HUES64 (cell line): ENCODE results near the gene ACTR2.

ENCODE experiments used
- H3K27ac ChIP-seq: 2 replicates; pipeline ENCODE4 v1.7.0; 2013; ENCODE audit warnings: low read depth, low read length, inconsistent platforms
- H3K27me3 ChIP-seq: 2 replicates; pipeline ENCODE4 v1.6.1; 2013; ENCODE audit warnings: mild to moderate bottlenecking, low read length; ENCODE audit not compliant: insufficient read depth
- H3K36me3 ChIP-seq: 2 replicates; pipeline ENCODE4 v1.6.1; 2013; ENCODE audit warnings: mild to moderate bottlenecking, low read length; ENCODE audit not compliant: insufficient read depth
- H3K4me1 ChIP-seq: 2 replicates; pipeline ENCODE4 v1.6.1; 2013; ENCODE audit warnings: mild to moderate bottlenecking, low read length, moderate library complexity; ENCODE audit not compliant: insufficient read depth
- H3K4me3 ChIP-seq: 2 replicates; pipeline ENCODE4 v1.5.1; 2013; ENCODE audit warnings: mild to moderate bottlenecking, low read length, moderate library complexity
- H3K9ac ChIP-seq: 2 replicates; pipeline ENCODE4 v1.6.1; 2013; ENCODE audit warnings: mild to moderate bottlenecking, low read depth, low read length
- H3K9me3 ChIP-seq: 2 replicates; pipeline ENCODE4 v1.6.1; 2013; ENCODE audit warnings: low read depth, low read length; ENCODE audit not compliant: insufficient read depth
- whole genome bisulfite sequencing: fragments of 150-250, 120-280 bp; methylation state at CpG from one replicate; pipeline ENCODE4 v1.1.7; 2013; ENCODE audit warnings: missing lambda C conversion rate; 5-methylcytosine and 5-hydroxymethylcytosine counted together

Gene ACTR2

DNA sequence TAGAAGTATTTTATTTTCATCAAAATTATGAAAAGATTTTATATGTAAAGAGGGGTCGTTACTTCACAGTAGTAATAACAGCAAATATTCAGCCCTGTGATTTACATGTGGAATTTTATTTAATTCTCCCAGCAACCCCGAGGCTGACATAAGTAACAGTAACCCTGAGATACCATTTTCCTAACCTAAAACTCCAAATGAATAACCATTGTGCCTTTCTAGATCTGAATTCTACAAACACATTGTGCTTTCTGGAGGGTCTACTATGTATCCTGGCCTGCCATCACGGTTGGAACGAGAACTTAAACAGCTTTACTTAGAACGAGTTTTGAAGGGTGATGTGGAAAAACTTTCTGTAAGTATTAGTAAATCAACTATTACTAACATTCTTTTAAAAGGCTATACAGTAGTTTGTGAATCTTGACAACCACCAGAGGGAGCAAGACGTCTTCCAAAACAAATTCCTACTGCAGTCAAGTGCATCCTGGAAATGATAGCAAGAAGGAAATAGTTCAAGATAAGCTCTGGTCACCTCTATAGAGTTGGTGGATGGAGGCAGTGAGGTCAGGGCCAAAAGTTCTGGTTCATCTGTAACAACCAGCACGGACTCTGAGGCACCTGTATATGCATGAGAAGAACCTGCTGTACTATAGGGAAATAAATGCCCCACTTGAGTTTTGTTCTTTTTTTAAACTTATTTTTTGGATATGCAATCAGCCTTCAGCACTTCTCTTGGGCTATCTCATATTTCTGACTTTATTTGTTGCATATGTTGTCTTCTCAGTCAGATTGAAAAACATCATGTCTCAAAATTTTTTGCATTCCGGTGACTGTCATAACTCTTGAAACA, 37.4 kb downstream of the ACTR2 start:
- WGBS, result 49% methylated on average over 5 of the region's 8 CpGs
- peaks cover 54% of the 10 kb centered on the region for H3K36me3 ChIP-seq
- H3K27me3 ChIP-seq, result peaks cover 5% of the 10 kb centered on the region
- no peak overlapping the region for H3K27ac ChIP-seq
- H3K4me1 ChIP-seq, result peaks cover 15% of the 10 kb centered on the region
- no peaks in the 10 kb centered on the region for H3K9me3 ChIP-seq
- no peak overlapping the region for H3K4me3 ChIP-seq
- H3K9ac ChIP-seq, result no peak overlapping the region

DNA sequence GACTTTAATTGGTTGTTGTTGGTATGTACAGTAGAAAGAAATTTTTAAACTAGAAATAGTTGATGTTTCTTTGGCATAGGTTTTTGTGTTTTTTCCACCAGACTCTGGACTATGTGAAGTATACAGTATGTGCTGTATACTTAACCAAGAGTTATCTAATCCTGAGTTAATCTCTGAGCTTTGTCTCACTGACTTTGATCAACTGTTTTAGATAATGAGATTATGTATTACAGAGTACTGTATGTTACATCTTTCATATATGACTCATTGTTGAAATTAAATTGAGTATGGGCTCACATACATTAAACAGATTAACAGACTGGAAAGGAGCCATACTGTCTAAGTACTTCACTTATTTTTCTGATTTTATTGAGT, 38.0 kb downstream of the ACTR2 start:
- H3K27me3 ChIP-seq, result peaks cover 10% of the 10 kb centered on the region
- peaks cover 15% of the 10 kb centered on the region for H3K4me1 ChIP-seq
- H3K36me3 ChIP-seq, result peaks cover 51% of the 10 kb centered on the region
- H3K9me3 ChIP-seq, result no peaks in the 10 kb centered on the region
- H3K4me3 ChIP-seq, result no peak overlapping the region
- no peak overlapping the region for H3K27ac ChIP-seq
- H3K9ac ChIP-seq, result no peak overlapping the region

GRCh38 chr2:65267008-65267407, 39.4 kb downstream of the ACTR2 start:
- Histone ChIP-seq H3K27me3 (peaks cover 22% of the 10 kb centered on the region), H3K9me3 (no peaks in the 10 kb centered on the region), H3K36me3 (peaks cover 45% of the 10 kb centered on the region), H3K27ac (no peak overlapping the region), H3K9ac (no peak overlapping the region), H3K4me3 (no peak overlapping the region), H3K4me1 (peaks cover 15% of the 10 kb centered on the region)
- 75% methylated on average over 1 of the region's 1 CpG for WGBS

- Histone ChIP-seq H3K36me3 (peaks cover 40% of the 10 kb centered on the region), H3K27ac (no peak overlapping the region; the same call in 1 of the 2 replicates)
- WGBS, result 13% methylated on average over 3 of the region's 4 CpGs
Observed at GRCh38 chr2:65268957-65269356, 41.3 kb downstream of the ACTR2 start.

GRCh38 chr2:65273344-65273743, 45.7 kb downstream of the ACTR2 start:
- Histone ChIP-seq H3K27ac (no peak overlapping the region), H3K9me3 (no peaks in the 10 kb centered on the region), H3K4me3 (no peak overlapping the region), H3K4me1 (peaks cover 16% of the 10 kb centered on the region), H3K27me3 (peaks cover 84% of the 10 kb centered on the region), H3K36me3 (peaks cover 12% of the 10 kb centered on the region), H3K9ac (no peak overlapping the region)
- 94% methylated on average over 8 of the region's 8 CpGs for WGBS

More at GRCh38 chr2:65268957-65269356, 41.3 kb downstream of the ACTR2 start:
- Histone ChIP-seq H3K4me3 (no peak overlapping the region), H3K9ac (no peak overlapping the region), H3K4me1 (peaks cover 15% of the 10 kb centered on the region), H3K27me3 (peaks cover 41% of the 10 kb centered on the region), H3K9me3 (no peaks in the 10 kb centered on the region)

GRCh38 chr2:65275141-65275915, 47.7 kb downstream of the ACTR2 start:
- H3K36me3 ChIP-seq, result peaks cover 4% of the 10 kb centered on the region; the same call in 1 of the 2 replicates
- H3K9me3 ChIP-seq, result no peaks in the 10 kb centered on the region
- no peak overlapping the region for H3K9ac ChIP-seq
- peaks cover 6% of the 10 kb centered on the region; the same call in 1 of the 2 replicates for H3K4me1 ChIP-seq
- H3K4me3 ChIP-seq, result no peak overlapping the region
- 8% methylated on average over 4 of the region's 4 CpGs for WGBS
- H3K27me3 ChIP-seq, result peaks cover 96% of the 10 kb centered on the region
- no peak overlapping the region for H3K27ac ChIP-seq

- Histone ChIP-seq H3K36me3 (peaks cover 2% of the 10 kb centered on the region; the same call in 1 of the 2 replicates), H3K27ac (no peak overlapping the region), H3K9ac (no peak overlapping the region), H3K4me1 (peaks cover 6% of the 10 kb centered on the region; the same call in 1 of the 2 replicates), H3K27me3 (peaks cover 98% of the 10 kb centered on the region), H3K4me3 (no peak overlapping the region), H3K9me3 (no peaks in the 10 kb centered on the region)
- WGBS, result 68% methylated on average over 5 of the region's 5 CpGs
Observed at GRCh38 chr2:65276609-65277008, 49.0 kb downstream of the ACTR2 start.

DNA sequence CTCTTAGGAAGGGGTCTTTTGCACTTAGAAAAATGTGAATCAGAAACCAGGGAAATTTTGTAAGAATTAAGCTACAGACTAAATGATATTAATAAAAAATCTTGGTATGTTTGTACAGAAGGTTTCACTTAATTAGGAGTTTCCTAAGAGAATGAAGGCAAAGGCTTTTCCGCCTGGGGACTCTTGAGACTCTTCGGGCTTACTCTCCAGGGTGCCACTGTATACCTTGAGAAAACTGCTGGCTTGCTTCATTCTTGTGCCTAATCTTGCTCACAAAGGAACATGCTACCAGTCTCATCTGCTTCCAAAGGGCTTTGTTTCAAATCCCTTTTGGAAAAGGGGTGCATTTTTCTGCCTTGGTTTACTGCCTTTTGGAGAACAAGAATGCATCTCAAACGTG, 49.5 kb downstream of the ACTR2 start:
- H3K36me3 ChIP-seq, result no peaks in the 10 kb centered on the region
- no peak overlapping the region for H3K9ac ChIP-seq
- no peaks in the 10 kb centered on the region for H3K9me3 ChIP-seq
- peaks cover 98% of the 10 kb centered on the region for H3K27me3 ChIP-seq
- no peak overlapping the region for H3K27ac ChIP-seq
- peaks cover 6% of the 10 kb centered on the region; the same call in 1 of the 2 replicates for H3K4me1 ChIP-seq
- 18% methylated on average over 3 of the region's 3 CpGs for WGBS
- H3K4me3 ChIP-seq, result no peak overlapping the region

DNA sequence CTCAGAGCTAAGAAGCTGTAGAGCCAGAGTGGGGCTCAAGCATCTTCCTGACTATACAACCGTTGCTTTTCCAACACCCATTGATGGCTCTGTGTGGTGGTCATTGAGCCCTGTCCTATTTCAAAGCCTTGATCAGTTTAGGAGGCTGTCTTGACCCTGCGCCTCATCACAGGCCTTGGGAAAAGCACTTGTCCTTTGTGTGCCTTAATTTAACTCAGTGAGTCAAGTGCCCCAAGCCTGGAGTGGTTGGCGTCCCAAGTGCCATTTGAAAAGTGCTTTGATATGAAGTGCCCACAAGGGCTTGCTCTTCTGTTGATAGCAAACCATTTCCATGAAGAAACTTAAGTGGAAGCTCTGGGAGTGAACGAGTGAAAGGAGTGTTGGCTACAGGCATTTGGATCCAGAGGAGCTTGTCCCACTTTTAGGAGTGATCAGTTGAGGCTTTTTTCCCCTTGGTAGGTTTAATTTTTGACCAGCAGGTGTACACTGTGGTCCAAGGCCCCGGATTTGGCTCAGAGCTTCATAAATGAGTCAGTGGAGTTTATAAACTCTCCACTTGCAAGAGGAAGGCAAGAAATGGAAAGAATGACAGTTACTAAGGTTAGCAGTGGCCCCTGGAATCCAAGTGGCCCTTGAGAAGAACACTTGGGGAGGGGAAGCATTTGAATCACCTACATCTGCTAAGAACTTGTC, 50.3 kb downstream of the ACTR2 start:
- H3K4me1 ChIP-seq, result peaks cover 6% of the 10 kb centered on the region; the same call in 1 of the 2 replicates
- no peak overlapping the region for H3K4me3 ChIP-seq
- 77% methylated on average over 5 of the region's 5 CpGs for WGBS
- no peak overlapping the region for H3K9ac ChIP-seq
- H3K27ac ChIP-seq, result no peak overlapping the region
- peaks cover 98% of the 10 kb centered on the region for H3K27me3 ChIP-seq
- no peaks in the 10 kb centered on the region for H3K36me3 ChIP-seq
- H3K9me3 ChIP-seq, result no peaks in the 10 kb centered on the region

GRCh38 chr2:65278531-65278981, 50.9 kb downstream of the ACTR2 start:
- H3K27ac ChIP-seq, result no peak overlapping the region
- H3K27me3 ChIP-seq, result peaks cover 96% of the 10 kb centered on the region
- H3K36me3 ChIP-seq, result no peaks in the 10 kb centered on the region
- H3K4me3 ChIP-seq, result no peak overlapping the region
- H3K4me1 ChIP-seq, result peaks cover 6% of the 10 kb centered on the region; the same call in 1 of the 2 replicates
- H3K9ac ChIP-seq, result no peak overlapping the region
- 55% methylated on average over 6 of the region's 6 CpGs for WGBS
- H3K9me3 ChIP-seq, result no peaks in the 10 kb centered on the region
